HG03139 (cell line): ENCODE measurements around the gene ATL2.
"Not testable (repeated sequence)": the region's sequence is repeated elsewhere in the genome, so short reads cannot be mapped to it uniquely, and the experiment has no call there.

Source experiments
- ATAC-seq: cut with Tn5 transposase; IDR thresholded peaks from one replicate; pipeline ENCODE4 v1.9.1; 2021; ENCODE audit not compliant: unreplicated experiment

The ATL2 gene

GRCh38 chr2:38274286-38275276, 102.5 kb downstream of the ATL2 start:
- no peak for ATAC-seq

- ATAC-seq = no peak
These were observed 105.4 kb downstream of the ATL2 start for GRCh38 chr2:38271697-38272096.

- ATAC-seq = no peak
These were observed 107.7 kb downstream of the ATL2 start for GRCh38 chr2:38269421-38269820.

DNA sequence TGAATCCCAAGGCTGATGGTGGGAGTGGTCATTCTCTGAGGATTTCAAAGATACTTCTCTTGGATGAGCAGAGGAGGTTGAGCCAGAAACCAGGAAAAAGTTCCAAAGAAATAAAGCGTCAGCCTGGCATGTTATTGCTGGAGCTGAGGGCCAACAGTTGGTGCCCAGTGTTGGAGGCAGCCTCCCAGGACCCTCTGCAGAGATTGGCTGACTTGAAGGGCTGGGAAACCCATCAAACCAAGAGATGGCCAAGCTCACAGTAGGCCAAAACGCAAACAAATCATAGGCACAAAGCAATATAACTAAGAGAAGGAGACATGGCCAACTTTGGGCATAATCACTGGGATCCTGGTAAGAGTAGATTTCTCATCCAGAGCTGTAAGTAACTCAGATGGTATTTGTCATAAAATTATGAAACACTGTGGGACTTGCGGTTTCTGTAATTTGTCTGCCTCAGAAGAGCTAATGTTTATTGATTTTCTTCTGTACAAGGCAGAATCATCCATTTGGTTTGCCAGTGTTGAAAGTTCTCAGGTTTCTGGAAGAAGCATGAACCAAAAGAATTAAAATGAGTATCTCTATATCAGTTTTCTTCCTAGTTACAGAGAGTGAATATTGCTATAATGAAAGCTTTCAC, 108.3 kb downstream of the ATL2 start:
- ATAC-seq = no peak

- ATAC-seq = no peak
These were observed 109.1 kb downstream of the ATL2 start for GRCh38 chr2:38268001-38268400.

DNA sequence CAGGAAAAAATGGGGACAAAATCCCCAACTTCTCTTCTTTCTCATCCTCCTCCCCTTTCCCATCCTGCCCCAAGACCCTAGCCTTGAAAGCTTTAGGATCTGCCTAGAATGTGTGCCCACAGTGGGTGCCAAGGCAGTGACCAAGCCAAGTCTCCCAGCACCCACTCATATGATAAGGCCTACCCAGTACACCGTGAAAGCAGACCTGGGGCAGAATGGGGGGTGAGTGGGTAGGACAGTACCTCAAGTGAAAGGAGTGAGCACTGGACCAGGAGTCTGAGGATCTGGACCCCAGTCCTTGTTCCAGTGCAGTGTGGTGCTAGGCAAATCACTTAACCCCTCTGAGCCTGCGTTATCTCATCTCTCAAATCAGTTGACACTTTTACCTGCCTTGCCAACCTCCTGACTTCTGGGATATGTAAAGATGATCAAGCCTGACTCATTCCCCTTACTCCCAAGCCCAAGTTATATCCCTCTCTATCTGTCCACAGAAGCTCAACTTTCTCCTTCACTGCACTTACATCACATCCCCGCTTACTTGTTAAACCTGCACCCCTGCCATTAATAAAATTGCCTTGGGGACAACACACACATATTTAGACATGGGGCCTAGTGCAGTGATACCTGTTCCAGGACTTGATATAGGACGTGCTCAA, 109.7 kb downstream of the ATL2 start:
- ATAC-seq = no peak

DNA sequence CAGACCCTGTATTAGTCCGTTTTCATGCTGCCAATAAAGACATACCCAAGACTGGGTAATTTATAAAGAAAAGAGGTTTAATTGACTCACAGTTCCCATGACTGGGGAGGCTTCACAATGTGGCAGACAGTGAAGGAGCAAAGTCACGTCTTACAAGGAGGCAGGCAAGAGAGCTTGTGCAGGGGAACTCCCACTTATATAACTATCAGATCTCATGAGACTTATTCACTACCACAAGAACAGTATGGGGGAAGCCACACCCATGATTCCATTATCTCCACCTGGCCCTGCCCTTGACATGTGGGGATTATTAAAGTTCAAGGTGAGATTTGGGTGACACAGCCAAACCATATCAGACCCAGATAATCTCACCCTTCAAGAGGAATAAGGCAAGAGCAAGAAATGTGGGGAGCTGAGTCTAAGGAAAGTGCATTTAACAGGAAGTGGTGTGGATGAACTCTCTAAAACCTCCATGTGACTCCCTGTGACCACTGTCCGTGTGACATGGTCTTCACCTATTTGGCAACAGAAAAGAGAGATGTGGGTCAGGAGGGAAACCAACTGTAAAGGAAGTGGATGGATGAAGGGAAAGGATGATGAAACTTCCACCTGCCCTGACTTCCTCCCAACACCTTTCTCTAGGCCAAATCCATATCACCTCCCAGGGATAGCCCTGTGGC, 110.6 kb downstream of the ATL2 start:
- no peak for ATAC-seq

DNA sequence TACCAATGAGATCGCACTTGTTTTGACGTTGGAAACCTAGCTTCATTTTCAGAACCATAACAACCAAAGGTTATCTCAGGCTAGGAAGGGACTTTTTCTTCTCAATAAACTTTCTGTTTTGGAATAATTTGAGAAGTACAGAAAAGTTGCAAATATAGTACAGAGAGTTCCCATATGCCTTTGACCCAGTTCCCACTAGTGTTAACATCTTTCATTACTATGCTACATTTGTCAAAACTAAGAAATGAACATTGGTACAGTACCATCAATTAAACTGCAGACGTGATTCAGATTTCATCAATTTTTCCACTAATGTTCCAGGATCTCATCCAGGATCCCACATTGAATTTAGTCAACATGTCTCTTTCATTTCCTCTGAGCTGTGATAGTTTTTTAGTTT, 111.6 kb downstream of the ATL2 start:
- ATAC-seq = no peak

- no peak for ATAC-seq
These were observed 112.5 kb downstream of the ATL2 start for GRCh38 chr2:38264396-38265221.

DNA sequence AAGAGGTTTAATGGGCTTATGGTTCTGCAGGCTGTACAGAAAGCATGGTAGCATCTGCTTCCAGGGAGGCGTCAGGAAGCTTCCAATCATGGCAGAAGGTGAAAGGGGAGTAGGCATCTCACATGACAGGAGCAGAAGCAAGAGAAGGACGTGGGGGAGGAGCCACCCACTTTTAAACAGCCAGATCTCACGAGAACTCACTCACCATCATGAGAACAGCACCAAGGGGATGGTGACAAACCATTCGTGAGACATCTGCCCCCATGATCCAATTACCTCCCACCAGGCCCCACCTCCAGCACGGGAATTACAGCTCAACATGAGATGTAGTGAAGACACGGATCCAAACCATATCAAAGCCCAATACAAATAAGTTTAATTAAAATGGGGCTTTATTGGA, 113.8 kb downstream of the ATL2 start:
- ATAC-seq = no peak

DNA sequence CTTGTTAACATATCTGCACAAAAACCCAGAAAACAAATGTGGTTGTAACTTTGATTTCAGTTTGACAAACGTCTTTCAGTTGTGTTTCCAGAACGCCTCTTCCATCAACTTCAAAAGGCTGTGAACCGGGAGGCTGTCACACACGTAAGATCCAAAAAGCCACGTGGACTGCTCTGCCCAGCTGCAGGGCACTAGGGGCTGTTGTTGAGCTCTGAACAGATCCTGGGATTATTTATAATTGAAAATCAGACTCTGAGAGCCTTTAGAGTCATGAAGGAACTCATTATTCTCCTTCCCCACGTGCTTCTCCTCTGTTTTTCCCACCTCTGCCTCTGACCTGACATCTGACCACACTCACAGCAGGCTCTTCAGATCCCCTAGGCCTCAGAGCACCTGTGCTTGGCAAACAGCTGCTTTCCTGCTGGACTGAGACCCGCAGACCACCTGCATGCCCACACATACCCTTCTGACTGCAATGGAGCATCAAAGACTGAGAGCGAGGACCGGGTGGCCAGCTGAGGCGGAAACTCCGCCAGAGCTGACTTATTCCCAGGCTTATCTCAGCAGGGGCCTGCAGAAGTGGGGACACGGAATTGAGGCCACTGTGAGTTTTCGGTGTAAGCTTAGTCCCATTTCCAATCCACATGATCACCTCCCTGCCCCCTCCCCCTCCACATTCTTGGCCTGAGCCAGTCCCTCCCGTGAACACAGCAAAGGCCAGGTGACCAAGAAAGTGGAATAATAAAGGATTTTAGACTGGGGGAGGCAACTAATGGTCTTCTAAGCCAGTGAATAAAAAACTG, 114.8 kb downstream of the ATL2 start:
- ATAC-seq = no peak

- ATAC-seq = no peak
These were observed 115.5 kb downstream of the ATL2 start for GRCh38 chr2:38261569-38262068.

- ATAC-seq = no peak
These were observed 116.1 kb downstream of the ATL2 start for GRCh38 chr2:38260972-38261371.

GRCh38 chr2:38260469-38260868, 116.6 kb downstream of the ATL2 start:
- ATAC-seq = no peak

- ATAC-seq = no peak
These were observed 117.8 kb downstream of the ATL2 start for GRCh38 chr2:38259311-38259710.

DNA sequence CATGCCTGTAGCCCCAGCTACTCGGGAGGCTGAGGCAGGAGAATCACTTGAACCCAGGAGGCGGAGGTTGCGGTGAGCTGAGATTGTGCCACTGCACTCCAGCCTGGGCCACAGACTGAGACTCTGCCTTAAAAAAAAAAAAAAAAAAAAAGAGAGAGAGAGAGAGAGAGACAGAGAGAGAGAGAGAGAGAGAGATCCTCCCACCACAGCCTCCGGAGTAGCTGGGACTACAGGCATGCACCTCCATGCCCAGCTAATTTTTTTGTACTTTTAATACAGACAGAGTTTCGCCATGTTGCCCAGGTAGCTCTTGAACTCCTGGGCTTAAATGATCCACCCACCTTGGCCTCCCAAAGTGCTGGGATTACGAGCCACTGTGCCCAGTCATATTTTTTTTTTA, 119.4 kb downstream of the ATL2 start:
- not testable (repeated sequence) for ATAC-seq

DNA sequence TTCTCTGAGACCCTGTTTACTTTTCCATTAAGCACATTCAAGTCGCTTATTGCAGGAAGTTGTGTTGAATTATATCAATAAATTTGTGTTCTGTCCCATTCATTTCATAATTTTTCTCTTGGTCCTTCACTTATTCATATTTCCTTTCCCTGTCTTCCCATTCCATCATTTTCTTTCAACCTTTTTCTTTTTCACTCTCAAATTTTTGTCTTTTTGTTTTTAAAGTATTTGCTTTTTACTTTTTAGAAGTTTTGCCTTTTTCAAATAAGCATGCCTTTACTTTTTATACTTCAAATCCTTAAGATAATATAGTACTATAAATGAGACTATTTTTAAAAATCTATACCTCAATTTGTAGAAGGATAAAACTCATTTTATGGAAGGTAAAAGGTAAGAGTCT, 120.5 kb downstream of the ATL2 start:
- no peak for ATAC-seq

- ATAC-seq = no peak
These were observed 121.9 kb downstream of the ATL2 start for GRCh38 chr2:38255211-38255610.

- no peak for ATAC-seq
These were observed 122.3 kb downstream of the ATL2 start for GRCh38 chr2:38254796-38255195.
